ENCODE measurements around the gene ST8SIA1.

The ST8SIA1 gene

DNA sequence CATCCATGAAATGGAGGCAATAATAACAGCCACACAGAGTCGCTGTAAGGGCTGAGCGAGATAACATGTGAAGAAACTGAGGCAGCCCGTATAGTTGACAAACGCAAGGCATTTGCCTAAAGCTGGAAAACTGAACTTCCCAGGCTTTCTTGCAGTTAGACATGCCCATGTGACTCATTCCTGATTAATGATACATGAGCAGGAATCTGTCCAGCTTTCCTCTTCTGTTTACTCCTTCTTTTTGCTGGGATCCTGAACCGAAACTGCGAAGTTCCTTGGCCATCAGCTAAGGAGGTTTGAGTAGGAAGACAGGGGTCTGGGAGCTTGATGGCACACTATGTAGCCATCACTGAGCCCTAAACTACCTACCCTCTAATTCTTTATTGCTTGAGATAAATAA lies 52.2 kb downstream of the ST8SIA1 start:
- DNase-seq, result no peak

DNA sequence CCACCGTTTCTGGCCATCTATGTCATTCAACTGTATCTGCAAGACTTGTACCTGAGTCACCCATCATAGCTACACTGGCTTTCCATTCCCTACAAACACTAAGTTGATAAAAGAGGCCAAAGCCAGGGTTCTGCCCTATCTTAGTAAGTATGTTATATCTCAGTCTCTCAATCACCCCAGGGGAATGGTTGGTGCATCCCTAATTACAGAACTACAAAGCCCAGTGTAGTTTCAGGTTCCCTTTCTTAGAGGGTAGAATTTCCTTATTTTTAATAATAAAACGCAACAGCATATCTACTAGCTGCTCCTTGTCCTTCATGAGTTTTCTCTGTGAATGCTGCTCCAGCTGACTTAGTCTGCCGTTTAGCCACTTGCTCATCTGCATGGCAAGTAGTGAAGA lies 57.6 kb downstream of the ST8SIA1 start:
- no peak for DNase-seq

- DNase-seq, result no peak
Measured at GRCh38 chr12:22276313-22276712, 58.2 kb downstream of the ST8SIA1 start.

GRCh38 chr12:22275843-22276242 lies 58.7 kb downstream of the ST8SIA1 start:
- DNase-seq, result no peak

DNA sequence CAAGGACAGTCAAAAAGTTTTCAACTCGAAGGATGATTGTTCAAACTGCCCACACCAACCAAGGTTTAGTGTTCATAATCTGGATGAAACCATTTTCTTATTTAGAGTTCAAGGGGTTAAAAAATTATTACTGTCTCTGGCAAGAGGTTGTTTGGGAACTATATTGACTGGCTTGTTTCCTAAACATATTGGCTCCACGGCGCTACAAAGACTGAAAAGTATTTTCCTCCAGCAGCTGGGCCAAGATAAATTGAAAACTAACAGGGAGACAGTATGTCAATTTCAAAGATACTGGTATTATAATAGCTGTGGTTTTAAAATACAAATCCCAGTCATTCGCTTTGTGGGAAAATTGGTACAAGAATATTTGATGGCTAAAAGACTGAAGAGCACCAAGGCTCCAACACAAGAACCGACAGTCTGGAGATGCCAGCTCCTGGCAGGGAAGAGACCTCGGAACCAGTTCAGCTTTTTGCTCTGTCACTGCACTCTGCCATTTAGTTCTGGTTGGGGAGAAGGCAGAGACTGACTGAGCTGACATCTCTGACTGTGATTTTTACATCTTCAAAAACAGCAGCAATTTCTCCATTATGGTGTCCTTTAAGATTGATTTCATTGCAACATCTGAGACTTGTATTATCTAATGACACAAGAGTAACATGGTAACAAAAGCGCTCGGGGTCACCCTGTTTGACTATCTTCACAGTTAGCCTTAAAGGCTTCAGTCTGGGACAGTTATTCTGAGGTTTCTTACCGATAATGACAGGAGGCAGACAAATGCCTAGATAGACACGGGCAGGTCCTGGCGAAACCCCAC lies 62.0 kb downstream of the ST8SIA1 start:
- DNase-seq, result no peak

DNA sequence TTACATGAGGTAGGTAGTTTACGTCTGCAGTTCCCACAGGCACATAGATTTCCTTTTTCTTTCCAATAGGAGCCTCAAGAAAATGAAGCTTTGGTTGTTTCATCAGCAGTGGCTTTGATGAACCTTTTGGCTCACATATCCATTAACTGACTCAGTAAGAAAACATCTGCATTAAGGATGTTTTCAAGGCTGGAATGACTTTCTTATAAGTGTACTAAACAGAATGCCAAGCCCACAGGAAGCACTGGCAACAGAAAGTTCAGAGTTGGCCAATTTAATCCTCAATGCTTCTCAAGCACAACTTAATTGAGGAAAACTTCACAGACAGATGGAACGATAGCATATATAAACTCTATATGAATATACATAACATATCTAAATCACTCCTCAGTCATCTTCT lies 63.5 kb downstream of the ST8SIA1 start:
- no peak for DNase-seq

DNA sequence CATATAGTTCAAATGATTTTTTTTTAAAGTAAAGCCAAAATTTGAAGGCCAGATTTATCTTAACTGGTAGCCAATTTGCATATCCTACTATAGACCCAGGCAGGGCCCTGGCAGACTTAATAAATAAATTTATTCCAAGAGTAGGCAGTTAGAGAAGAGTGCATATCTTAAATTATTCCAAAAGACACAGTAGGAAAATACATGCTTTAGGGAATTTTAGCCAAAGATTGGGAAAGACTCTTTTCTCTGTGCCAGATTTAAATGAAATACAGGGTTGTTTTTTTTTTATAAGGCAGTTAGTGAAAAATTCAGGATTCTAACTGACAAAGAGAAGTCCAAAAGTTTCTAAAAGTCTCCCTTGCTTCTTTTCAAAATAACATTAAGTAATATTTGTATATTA lies 65.5 kb downstream of the ST8SIA1 start:
- no peak for DNase-seq

GRCh38 chr12:22268406-22268805 lies 66.1 kb downstream of the ST8SIA1 start:
- no peak for DNase-seq

- no peak for DNase-seq
Measured at GRCh38 chr12:22266101-22266500, 68.4 kb downstream of the ST8SIA1 start.

GRCh38 chr12:22264380-22264779 lies 70.1 kb downstream of the ST8SIA1 start:
- DNase-seq, result no peak

DNA sequence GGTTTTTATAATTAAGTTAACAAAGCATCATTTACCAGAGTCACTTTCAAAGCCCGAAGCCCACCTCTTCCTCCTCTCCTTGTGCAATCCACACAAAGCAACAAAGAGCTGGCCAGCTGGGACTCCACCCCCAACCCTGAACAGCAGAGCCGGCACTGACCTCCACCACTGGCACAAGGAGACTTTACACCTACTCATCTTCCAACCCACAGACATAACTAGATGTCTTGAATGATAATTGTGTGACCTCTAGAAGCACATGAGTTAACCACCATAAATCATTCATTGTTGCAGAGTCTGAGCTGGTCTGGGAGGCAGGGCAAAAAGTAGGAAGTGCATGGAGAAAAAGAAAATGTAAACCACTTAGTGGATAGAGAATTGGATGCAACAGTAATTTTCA lies 72.2 kb downstream of the ST8SIA1 start:
- no peak for DNase-seq

- no peak for DNase-seq
Measured at GRCh38 chr12:22257100-22257499, 77.4 kb downstream of the ST8SIA1 start.

- DNase-seq, result no peak
Measured at GRCh38 chr12:22256605-22257004, 77.9 kb downstream of the ST8SIA1 start.

DNA sequence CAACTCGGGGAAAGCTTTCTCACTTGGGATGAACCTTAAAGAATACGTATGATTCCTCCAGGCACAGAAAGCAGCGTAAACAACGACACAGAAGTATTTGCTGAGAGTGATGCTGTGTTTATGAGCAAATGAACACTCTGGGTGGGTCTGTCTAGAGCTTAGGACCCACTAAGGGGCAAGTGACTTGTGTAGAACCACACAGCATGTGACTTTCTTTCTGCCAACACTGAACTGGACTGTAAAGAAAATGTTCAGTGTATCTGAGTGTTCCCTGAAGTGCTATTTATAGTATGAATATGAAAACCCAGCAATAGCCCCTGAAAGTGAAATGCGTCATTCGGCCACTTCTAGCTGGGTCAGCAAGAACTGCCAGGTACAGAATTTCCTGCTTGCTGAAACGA lies 78.5 kb downstream of the ST8SIA1 start:
- no peak for DNase-seq

- DNase-seq, result no peak
Measured at GRCh38 chr12:22255097-22255496, 79.4 kb downstream of the ST8SIA1 start.

DNA sequence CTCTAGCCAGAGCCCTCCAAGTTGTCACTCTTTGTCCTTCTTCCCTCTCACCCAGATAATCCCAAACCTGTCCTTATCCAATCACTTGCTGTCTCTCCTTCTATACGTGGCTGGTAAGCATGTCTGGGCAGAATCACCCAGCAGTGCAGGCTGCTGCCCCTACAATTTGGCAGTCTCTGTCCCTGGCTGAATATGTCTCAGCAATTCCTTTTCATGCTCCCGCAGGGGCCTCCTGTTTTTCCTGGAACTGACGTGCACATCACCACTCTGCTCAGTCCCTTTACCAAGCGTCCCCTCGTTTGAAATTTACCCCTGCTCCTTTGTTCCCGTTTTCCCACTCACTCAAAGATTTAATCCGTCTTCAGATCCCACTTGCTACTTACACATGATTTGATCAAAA lies 80.0 kb downstream of the ST8SIA1 start:
- DNase-seq, result no peak

GRCh38 chr12:22252057-22252456 lies 82.5 kb downstream of the ST8SIA1 start:
- no peak for DNase-seq

GRCh38 chr12:22250762-22251161 lies 83.7 kb downstream of the ST8SIA1 start:
- no peak for DNase-seq

GRCh38 chr12:22248571-22249115 lies 85.9 kb downstream of the ST8SIA1 start:
- no peak for DNase-seq

DNA sequence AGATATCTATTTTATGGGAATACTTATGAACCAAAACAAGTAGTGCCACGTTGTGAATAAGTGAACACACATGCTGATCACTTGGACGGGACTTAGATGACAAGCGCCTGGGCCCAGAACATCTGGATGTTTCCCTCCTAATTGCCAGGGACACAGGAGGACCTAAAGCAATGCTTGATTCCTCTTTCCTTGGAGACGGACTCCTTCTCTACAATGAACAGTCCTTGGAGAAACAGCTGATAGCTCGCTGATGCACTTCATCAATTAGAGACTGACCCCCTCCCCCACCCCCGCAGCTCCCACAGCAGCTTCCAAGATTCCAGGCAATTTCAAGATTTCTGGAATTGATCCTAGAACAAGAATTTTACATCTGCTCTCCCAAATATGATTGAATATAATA lies 86.4 kb downstream of the ST8SIA1 start:
- no peak for DNase-seq

- no peak for DNase-seq
Measured at GRCh38 chr12:22246217-22246846, 88.2 kb downstream of the ST8SIA1 start.

DNA sequence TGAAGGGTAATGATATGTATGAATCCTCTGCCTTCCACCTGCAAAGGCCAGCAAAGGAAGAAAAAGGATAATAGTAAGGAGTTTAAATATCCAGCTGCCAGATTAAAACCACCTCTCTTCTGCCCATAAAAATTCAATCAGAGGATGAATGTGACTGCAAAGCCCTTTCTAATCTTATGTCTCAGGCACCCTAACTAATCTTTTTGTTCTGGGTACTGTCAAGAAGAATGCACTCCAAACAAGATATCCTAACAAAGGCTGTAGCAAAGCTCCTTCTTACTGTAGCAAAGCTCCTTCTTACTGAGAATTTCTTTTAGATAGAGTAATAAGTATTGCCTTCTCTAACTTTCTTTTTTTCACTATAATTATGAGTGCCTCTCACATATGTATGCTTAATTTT lies 91.8 kb downstream of the ST8SIA1 start:
- no peak for DNase-seq

DNA sequence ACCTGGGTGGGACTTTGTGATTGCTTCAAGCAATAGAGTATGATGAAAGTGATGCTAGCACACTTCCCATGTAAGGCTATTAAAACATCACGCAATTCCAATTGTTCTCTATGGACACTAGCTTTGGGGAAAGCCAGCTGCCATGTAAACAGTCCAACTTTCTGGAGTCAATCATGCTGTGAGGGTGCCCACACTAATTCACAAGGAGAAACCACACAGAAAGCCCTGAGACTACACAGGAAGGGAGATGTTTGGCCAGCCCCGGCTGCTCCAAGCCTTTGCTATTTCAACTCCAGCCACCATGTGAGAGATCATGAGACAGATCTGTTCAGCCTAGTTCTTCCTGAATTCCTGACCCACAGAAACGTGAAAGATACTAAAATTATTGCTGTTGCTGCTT lies 96.3 kb downstream of the ST8SIA1 start:
- DNase-seq, result no peak

DNA sequence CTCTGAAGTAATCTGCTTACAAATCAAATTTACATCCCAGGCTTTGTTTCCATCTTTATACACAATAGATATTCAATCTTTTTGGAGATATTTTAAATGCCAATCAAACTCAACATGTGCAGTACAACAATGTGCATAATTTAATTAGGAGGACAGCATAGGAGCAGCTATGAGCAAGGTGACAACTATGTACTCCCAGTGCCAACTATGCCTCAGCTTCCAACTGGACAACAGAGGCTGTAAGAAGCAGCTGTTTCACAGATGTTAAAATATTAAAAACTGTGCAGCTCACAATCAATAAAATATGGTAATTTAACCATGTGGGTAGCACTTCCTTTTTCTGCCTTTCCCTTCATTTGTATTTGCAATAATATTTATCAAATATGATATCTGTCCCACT lies 99.9 kb downstream of the ST8SIA1 start:
- no peak for DNase-seq

DNA sequence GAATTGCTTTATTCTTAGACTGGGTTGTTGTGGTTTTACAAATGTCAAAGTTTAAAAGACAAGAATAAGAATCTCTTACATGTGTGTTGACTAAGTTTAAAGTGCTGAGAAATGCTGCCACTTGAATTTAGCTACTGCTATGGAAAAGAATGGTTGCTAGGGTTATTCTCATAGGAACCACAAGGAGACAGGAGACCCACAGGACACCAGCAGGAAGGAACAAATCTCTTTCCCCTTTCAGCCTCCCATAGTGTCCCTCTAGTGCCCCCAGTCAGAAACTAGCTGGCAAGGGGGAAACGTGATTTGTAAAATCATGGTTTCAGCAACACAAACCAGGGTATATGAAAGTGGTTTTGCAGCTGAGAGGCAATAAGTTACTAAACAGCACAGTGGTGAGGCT lies 102.7 kb downstream of the ST8SIA1 start:
- DNase-seq, result no peak

Data from activated naive CD4-positive, alpha-beta T cell (primary cell).